Measurements from ENCODE around the gene SELENOO.

SELENOO gene

DNA sequence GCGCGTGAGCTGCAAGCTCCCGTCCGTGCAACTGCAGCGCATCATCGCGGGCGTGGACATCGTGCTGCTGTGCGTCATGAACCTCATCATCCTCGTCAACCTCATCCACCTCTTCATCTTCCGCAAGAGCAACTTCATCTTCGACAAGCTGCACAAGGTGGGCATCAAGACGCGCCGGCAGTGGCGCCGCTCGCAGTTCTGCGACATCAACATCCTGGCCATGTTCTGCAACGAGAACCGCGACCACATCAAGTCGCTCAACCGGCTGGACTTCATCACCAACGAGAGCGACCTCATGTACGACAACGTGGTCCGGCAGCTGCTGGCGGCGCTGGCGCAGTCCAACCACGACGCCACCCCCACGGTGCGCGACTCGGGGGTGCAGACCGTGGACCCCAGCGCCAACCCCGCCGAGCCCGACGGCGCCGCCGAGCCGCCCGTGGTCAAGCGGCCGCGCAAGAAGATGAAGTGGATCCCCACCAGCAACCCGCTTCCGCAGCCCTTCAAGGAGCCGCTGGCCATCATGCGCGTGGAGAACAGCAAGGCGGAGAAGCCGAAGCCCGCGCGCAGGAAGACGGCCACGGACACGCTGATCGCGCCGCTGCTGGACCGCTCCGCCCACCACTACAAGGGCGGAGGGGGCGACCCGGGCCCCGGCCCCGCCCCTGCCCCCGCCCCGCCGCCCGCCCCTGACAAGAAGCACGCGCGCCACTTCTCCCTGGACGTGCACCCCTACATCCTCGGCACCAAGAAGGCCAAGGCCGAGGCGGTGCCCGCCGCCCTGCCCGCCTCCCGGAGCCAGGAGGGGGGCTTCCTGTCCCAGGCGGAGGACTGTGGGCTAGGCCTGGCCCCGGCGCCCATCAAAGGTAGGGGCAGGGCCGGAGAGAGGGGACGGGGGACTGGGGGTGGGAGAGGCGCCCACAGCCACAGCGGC lies 23.0 kb upstream of the SELENOO start:
- TF ChIP-seq CTCF (IDR thresholded peaks at IDR 0.05; ENCODE audit: control extremely low read depth, extremely low read depth, low read depth, missing control alignments): no peak
- ChIA-PET CTCF (no interaction called here), POLR2A (no interaction called here)
- no peak for DNase-seq (ENCODE audit: extremely low spot score)

GRCh38 chr22:50178471-50178864 lies 22.3 kb upstream of the SELENOO start:
- no peak for DNase-seq (ENCODE audit: extremely low spot score)
- ChIA-PET POLR2A (no interaction called here), CTCF (no interaction called here)
- no peak for TF ChIP-seq CTCF (IDR thresholded peaks at IDR 0.05; ENCODE audit: control extremely low read depth, extremely low read depth, low read depth, missing control alignments)

GRCh38 chr22:50178871-50179869 lies 21.6 kb upstream of the SELENOO start:
- CTCF ChIA-PET: no interaction called here
- POLR2A ChIA-PET: no interaction called here
- no peak for DNase-seq (ENCODE audit: extremely low spot score)
- no peak for TF ChIP-seq CTCF (IDR thresholded peaks at IDR 0.05; ENCODE audit: control extremely low read depth, extremely low read depth, low read depth, missing control alignments)

DNA sequence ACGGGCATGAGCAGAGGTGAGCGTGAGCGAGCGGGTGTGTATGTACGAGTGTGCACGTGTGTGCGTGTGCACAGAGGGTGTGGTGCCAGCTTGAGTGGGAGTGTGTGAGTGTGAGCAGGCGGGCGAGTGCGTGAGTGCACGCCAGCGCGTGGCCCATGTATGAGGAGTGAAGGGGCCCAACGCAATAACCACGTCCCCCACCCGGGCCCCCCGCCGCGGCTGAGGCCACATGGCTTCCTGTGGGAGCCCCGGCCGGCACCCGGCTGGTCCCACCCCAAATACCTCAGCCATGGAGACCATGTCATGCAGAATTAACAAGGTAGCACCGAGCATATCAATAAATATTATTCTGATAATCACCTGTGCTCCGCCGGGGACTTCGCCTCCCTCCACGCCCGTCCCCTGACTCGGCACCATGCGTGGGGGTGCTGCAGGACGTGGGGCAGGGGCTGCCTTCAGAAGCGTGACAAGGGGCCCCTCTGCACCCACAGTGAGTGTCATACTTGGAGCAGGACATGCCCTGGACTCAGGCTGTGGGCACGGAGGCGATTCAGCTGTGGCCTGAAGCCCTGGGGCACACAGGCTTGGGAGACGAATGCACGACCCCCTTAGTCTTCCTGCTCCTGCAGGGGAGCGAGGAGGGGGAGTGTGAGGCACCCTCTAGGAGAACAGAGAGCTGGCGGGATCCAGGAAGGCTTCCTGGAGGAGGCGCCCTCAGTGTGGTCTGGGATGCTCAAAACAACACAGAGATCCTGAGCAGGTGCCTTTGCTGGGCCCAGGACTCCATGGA lies 20.7 kb upstream of the SELENOO start:
- POLR2A ChIA-PET: no interaction called here
- CTCF ChIA-PET: interaction anchor here (0.8 kb wide), 1 partner anchor 38 kb away, joined by 3 read pairs; no protein-coding TSS in a partner anchor

GRCh38 chr22:50180727-50181521 lies 19.9 kb upstream of the SELENOO start:
- DNase-seq (ENCODE audit: extremely low spot score): no peak
- no peak for TF ChIP-seq CTCF (IDR thresholded peaks at IDR 0.05; ENCODE audit: control extremely low read depth, extremely low read depth, low read depth, missing control alignments)
- ChIA-PET POLR2A (no interaction called here), CTCF (interaction anchor here (0.8 kb wide), 1 partner anchor 38 kb away, joined by 3 read pairs; no protein-coding TSS in a partner anchor)

More for the DNA sequence above, 20.7 kb upstream of the SELENOO start:
- no peak for DNase-seq (ENCODE audit: extremely low spot score)
- TF ChIP-seq CTCF (IDR thresholded peaks at IDR 0.05; ENCODE audit: control extremely low read depth, extremely low read depth, low read depth, missing control alignments): no peak
